Epithelial cell of proximal tubule (primary cell): ENCODE data around the gene KCNK4. TPM values are rescaled to one million over a fixed set of nuclear protein-coding genes. Genes with fewer than 3 reads are reported as not detected.

Experiments
- DNase-seq: peaks from one replicate; pipeline ENCODE4 v3.0.0-alpha.2; 2011; ENCODE audit warnings: low read depth
- H3K4me3 ChIP-seq: 2 replicates; pipeline ENCODE4 v1.5.1; 2011; ENCODE audit warnings: low read depth, mild to moderate bottlenecking, low read length
- CTCF ChIP-seq: conservative IDR thresholded peaks from 2 replicates; pipeline ENCODE4 v1.5.1; 2012; ENCODE audit warnings: low read depth, mild to moderate bottlenecking, low read length
- total RNA-seq: library from RNA; depleted of rRNA; stranded (reverse); fragments of >200 nt; gene quantifications from 2 replicates; pipeline ENCODE4 v1.2.3, GENCODE V29; 2015

The KCNK4 gene
- total RNA-seq, 1 donor from 2014 or later = not detected

- TF ChIP-seq CTCF = no peak
- no peak for DNase-seq
These were observed 41.3 kb upstream of the KCNK4 start for GRCh38 chr11:64249563-64250414.

GRCh38 chr11:64250415-64251015, 40.6 kb upstream of the KCNK4 start:
- peak overlapping the region; percentile 95 for H3K4me3 ChIP-seq
- no peak for TF ChIP-seq CTCF
- DNase-seq = no peak

More at GRCh38 chr11:64249563-64250414, 41.3 kb upstream of the KCNK4 start:
- no peak overlapping the region for H3K4me3 ChIP-seq

- TF ChIP-seq CTCF = peak; percentile 61
- no peak for DNase-seq
- H3K4me3 ChIP-seq = peak within 1 kb of the TSS; percentile 95
These were observed 39.9 kb upstream of the KCNK4 start, which contains the start of gene PLCB3 for GRCh38 chr11:64251016-64251752. Gene PLCB3, plus strand, starts transcription at chr11:64251530. Its CDS starts 120 bp downstream, at chr11:64251650.

- TF ChIP-seq CTCF = no peak
- peak overlapping the region; percentile 95 for H3K4me3 ChIP-seq
- DNase-seq = no peak
These were observed 39.4 kb upstream of the KCNK4 start for GRCh38 chr11:64251753-64252002.

GRCh38 chr11:64252003-64252872, 38.9 kb upstream of the KCNK4 start:
- DNase-seq = no peak
- TF ChIP-seq CTCF = peak; percentile 54
- peak overlapping the region; percentile 95 for H3K4me3 ChIP-seq

- DNase-seq = no peak
- no peak for TF ChIP-seq CTCF
- H3K4me3 ChIP-seq = no peak overlapping the region
These were observed 38.1 kb upstream of the KCNK4 start for GRCh38 chr11:64253043-64253442.
